ENCODE results near the gene UBE2U. TPM values are rescaled to one million over a fixed set of nuclear protein-coding genes. Genes with fewer than 3 reads are reported as not detected.

Gene UBE2U
- total RNA-seq, 1 experiment from 2014 or later: not detected

DNA sequence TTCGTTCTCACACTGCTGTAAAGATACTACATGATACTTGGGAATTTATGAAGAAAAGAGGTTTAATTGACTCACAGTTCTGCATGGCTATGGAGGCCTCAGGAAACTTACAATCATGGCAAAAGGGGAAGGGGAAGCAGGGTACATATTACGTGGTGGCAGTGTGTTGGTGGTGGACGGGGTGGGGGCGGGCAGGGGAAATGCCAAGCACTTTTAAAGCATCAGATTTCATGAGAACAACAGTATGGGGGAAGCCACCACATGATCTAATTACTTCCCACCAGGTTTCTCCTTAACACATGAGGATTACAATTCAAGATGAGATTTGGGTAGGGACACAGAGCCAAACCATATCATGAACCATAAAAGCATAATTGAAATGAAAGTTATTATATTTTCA, 88.5 kb downstream of the UBE2U start:
- ATAC-seq: no peak
- RAD21 ChIA-PET (ENCODE audit: low non-redundant PET in 1 of 2, low total read pairs in 2 of 2, uncharacterized antibody in 2 of 2, unreplicated experiment in 2 of 2): no interaction called here
- intact Hi-C loops (cut with micrococcal nuclease): no loop called here
- Histone ChIP-seq H3K9me3 (ENCODE audit: control insufficient read depth in 1 of 2, insufficient read depth in 1 of 2, low read depth in 1 of 2, low read length in 2 of 2) (no peaks in the 10 kb centered on the region), H3K4me3 (replicated peaks in 1 of 2; ENCODE audit: low read depth in 1 of 2, low read length in 2 of 2) (no peak overlapping the region), H3K27me3 (ENCODE audit: insufficient read depth, low read length) (no peaks in the 10 kb centered on the region), H3K9me2 (ENCODE audit: insufficient read depth) (no peaks in the 10 kb centered on the region), H2AFZ (ENCODE audit: low read depth, low read length, poor library complexity, severe bottlenecking) (no peak overlapping the region), H3K4me1 (ENCODE audit: control insufficient read depth in 1 of 2, insufficient read depth in 2 of 2, low read length in 2 of 2) (no peaks in the 10 kb centered on the region), H3K4me2 (ENCODE audit: low read length) (no peak overlapping the region), H3K27ac (ENCODE audit: low read depth, low read length) (no peak overlapping the region), H3K36me3 (ENCODE audit: control insufficient read depth in 1 of 2, insufficient read depth in 2 of 2, low read length in 2 of 2) (no peaks in the 10 kb centered on the region), H4K20me1 (ENCODE audit: insufficient read depth) (no peaks in the 10 kb centered on the region), H3K9ac (ENCODE audit: low read length) (no peak overlapping the region), H3K79me2 (ENCODE audit: insufficient read depth, low read length) (no peaks in the 10 kb centered on the region)
- DNase-seq (ENCODE audit: low read depth, low spot score): no peak
- no peak for TF ChIP-seq RAD21 (IDR thresholded peaks at IDR 0.05; ENCODE audit: low read depth)
- no peak for TF ChIP-seq JUND (IDR thresholded peaks at IDR 0.05)
- TF ChIP-seq, protein P1, sequence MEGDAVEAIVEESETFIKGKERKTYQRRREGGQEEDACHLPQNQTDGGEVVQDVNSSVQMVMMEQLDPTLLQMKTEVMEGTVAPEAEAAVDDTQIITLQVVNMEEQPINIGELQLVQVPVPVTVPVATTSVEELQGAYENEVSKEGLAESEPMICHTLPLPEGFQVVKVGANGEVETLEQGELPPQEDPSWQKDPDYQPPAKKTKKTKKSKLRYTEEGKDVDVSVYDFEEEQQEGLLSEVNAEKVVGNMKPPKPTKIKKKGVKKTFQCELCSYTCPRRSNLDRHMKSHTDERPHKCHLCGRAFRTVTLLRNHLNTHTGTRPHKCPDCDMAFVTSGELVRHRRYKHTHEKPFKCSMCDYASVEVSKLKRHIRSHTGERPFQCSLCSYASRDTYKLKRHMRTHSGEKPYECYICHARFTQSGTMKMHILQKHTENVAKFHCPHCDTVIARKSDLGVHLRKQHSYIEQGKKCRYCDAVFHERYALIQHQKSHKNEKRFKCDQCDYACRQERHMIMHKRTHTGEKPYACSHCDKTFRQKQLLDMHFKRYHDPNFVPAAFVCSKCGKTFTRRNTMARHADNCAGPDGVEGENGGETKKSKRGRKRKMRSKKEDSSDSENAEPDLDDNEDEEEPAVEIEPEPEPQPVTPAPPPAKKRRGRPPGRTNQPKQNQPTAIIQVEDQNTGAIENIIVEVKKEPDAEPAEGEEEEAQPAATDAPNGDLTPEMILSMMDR (IDR thresholded peaks at IDR 0.05 in 2 of 3, conservative IDR thresholded peaks at IDR 0.05 in 1 of 3; ENCODE audit: borderline replicate concordance in 1 of 3, insufficient read depth in 1 of 3, low read depth in 2 of 3, low read length in 2 of 3): no peak
- TF ChIP-seq, protein P2, sequence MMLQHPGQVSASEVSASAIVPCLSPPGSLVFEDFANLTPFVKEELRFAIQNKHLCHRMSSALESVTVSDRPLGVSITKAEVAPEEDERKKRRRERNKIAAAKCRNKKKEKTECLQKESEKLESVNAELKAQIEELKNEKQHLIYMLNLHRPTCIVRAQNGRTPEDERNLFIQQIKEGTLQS (IDR thresholded peaks at IDR 0.05): no peak
- TF ChIP-seq ELF1 (IDR thresholded peaks at IDR 0.05; ENCODE audit: borderline replicate concordance, low read depth): no peak
- no peak for TF ChIP-seq SIN3A (IDR thresholded peaks at IDR 0.05; ENCODE audit: low read depth)
- TF ChIP-seq, protein P3, sequence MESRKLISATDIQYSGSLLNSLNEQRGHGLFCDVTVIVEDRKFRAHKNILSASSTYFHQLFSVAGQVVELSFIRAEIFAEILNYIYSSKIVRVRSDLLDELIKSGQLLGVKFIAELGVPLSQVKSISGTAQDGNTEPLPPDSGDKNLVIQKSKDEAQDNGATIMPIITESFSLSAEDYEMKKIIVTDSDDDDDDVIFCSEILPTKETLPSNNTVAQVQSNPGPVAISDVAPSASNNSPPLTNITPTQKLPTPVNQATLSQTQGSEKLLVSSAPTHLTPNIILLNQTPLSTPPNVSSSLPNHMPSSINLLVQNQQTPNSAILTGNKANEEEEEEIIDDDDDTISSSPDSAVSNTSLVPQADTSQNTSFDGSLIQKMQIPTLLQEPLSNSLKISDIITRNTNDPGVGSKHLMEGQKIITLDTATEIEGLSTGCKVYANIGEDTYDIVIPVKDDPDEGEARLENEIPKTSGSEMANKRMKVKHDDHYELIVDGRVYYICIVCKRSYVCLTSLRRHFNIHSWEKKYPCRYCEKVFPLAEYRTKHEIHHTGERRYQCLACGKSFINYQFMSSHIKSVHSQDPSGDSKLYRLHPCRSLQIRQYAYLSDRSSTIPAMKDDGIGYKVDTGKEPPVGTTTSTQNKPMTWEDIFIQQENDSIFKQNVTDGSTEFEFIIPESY (IDR thresholded peaks at IDR 0.05; ENCODE audit: extremely low read depth, insufficient replicate concordance, low read length): no peak
- no peak for TF ChIP-seq CBX3 (IDR thresholded peaks at IDR 0.05; ENCODE audit: low read depth)
- no peak for TF ChIP-seq EGR1 (IDR thresholded peaks at IDR 0.05; ENCODE audit: low read depth)
- no peak for TF ChIP-seq SRF (IDR thresholded peaks at IDR 0.05; ENCODE audit: low read depth)
- no peak for TF ChIP-seq YY1 (IDR thresholded peaks at IDR 0.05; ENCODE audit: extremely low read depth, insufficient replicate concordance, low read depth, low read length)
- TF ChIP-seq, protein P4, sequence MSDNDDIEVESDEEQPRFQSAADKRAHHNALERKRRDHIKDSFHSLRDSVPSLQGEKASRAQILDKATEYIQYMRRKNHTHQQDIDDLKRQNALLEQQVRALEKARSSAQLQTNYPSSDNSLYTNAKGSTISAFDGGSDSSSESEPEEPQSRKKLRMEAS (IDR thresholded peaks at IDR 0.05): no peak
- TF ChIP-seq FOSL1 (IDR thresholded peaks at IDR 0.05; ENCODE audit: low read depth): no peak
- no peak for TF ChIP-seq ZFX (IDR thresholded peaks at IDR 0.05)
- no peak for TF ChIP-seq EZH2 (IDR thresholded peaks at IDR 0.05)
- no peak for TF ChIP-seq EZH2phosphoT487 (IDR thresholded peaks at IDR 0.05; ENCODE audit: borderline replicate concordance)
- no peak for TF ChIP-seq SP1 (IDR thresholded peaks at IDR 0.05; ENCODE audit: low read depth)
- no peak for TF ChIP-seq CEBPB (IDR thresholded peaks at IDR 0.05; ENCODE audit: low read depth)
- TF ChIP-seq TCF7L2 (IDR thresholded peaks at IDR 0.05; ENCODE audit: borderline replicate concordance, extremely low read depth, insufficient read depth, insufficient read length): no peak
- BruUV-seq (replicated peaks): no TSS peak
- CTCF ChIA-PET: no interaction called here
- POLR2A ChIA-PET: no interaction called here
